HepG2 (cell line): Measurements from ENCODE around the gene RCOR1. TPM values are rescaled to one million over a fixed set of nuclear protein-coding genes. Genes with fewer than 3 reads are reported as not detected.

Experiments used
- AGO2 ChIP-seq: fragments of 200-400 bp; formaldehyde crosslinking; optimal IDR thresholded peaks from 2 replicates; pipeline ENCODE3; 2017; ENCODE audit warnings: mild to moderate bottlenecking, low read depth, low read length, moderate library complexity
- DMAP1 ChIP-seq: IDR thresholded peaks from 2 replicates; pipeline ENCODE4 v1.6.1; 2016
- ERF ChIP-seq: IDR thresholded peaks from 2 replicates; pipeline ENCODE4 v1.6.1; 2018; ENCODE audit warnings: missing biosample characterization, missing genetic modification reagents
- GLI4 ChIP-seq: sonication (generic); formaldehyde crosslinking; IDR thresholded peaks from 2 replicates; pipeline ENCODE4 v1.5.1; 2020; ENCODE audit warnings: missing genetic modification reagents, mild to moderate bottlenecking, moderate library complexity, borderline replicate concordance
- GTF3A ChIP-seq: sonication (generic); formaldehyde crosslinking; conservative IDR thresholded peaks from 2 replicates; pipeline ENCODE4 v1.4.0; 2020; ENCODE audit warnings: mild to moderate bottlenecking, missing genetic modification reagents
- HDAC1 ChIP-seq: sonication (generic); formaldehyde crosslinking; IDR thresholded peaks from 2 replicates; pipeline ENCODE4 v1.5.1; 2020; ENCODE audit warnings: mild to moderate bottlenecking, missing genetic modification reagents
- HOXA3 ChIP-seq: sonication (generic); formaldehyde crosslinking; IDR thresholded peaks from 2 replicates; pipeline ENCODE4 v1.5.0; 2020; ENCODE audit warnings: missing genetic modification reagents
- JUNB ChIP-seq: sonication (generic); formaldehyde crosslinking; IDR thresholded peaks from 2 replicates; pipeline ENCODE4 v1.8.0; 2022; ENCODE audit warnings: missing genetic modification reagents, mild to moderate bottlenecking, borderline replicate concordance
- MAZ ChIP-seq, 2 experiments: sonication (generic) in 1 of 2; formaldehyde crosslinking in 1 of 2; IDR thresholded peaks; 2 replicates each; pipeline versions ENCODE4 v1.5.0 to v1.6.1; 2012 to 2020; ENCODE audit warnings: low read depth in 2 of 2, mild to moderate bottlenecking in 2 of 2, borderline replicate concordance in 1 of 2, improper control_type of control experiment in 1 of 2, low read length in 1 of 2, missing genetic modification reagents in 1 of 2, moderate library complexity in 1 of 2
- NCOA2 ChIP-seq: sonication (generic); formaldehyde crosslinking; IDR thresholded peaks from 2 replicates; pipeline ENCODE4 v1.8.0; 2022; ENCODE audit warnings: inconsistent platforms
- NR2F1 ChIP-seq, 2 experiments: fragments of 450-650 bp in 1 of 2; formaldehyde crosslinking in 1 of 2; IDR thresholded peaks; 2 replicates each; pipeline versions ENCODE4 v1.5.0 to v1.6.1; 2016 to 2020; ENCODE audit warnings: mild to moderate bottlenecking in 1 of 2, missing compliant biosample characterization in 1 of 2, missing genetic modification reagents in 1 of 2, moderate library complexity in 1 of 2
- RBFOX2 ChIP-seq: fragments of 200-400 bp; formaldehyde crosslinking; IDR thresholded peaks from 2 replicates; pipeline ENCODE4 v1.6.1; 2017; ENCODE audit warnings: low read depth, mild to moderate bottlenecking, low read length
- REPIN1 ChIP-seq: sonication (generic); formaldehyde crosslinking; IDR thresholded peaks from 2 replicates; pipeline ENCODE4 v1.8.0; 2022; ENCODE audit warnings: missing genetic modification reagents, low read depth, mild to moderate bottlenecking, borderline replicate concordance
- TARDBP ChIP-seq: sonication (generic); formaldehyde crosslinking; IDR thresholded peaks from 2 replicates; pipeline ENCODE4 v1.8.0; 2022; ENCODE audit warnings: mild to moderate bottlenecking, missing genetic modification reagents
- ZBTB38 ChIP-seq: sonication (generic); formaldehyde crosslinking; IDR thresholded peaks from 2 replicates; pipeline ENCODE4 v1.5.1; 2020; ENCODE audit warnings: mild to moderate bottlenecking, missing genetic modification reagents
- ZFP90 ChIP-seq: sonication (generic); formaldehyde crosslinking; IDR thresholded peaks from 2 replicates; pipeline ENCODE4 v1.8.0; 2022; ENCODE audit warnings: missing genetic modification reagents, mild to moderate bottlenecking, inconsistent platforms, borderline replicate concordance
- ZNF331 ChIP-seq: sonication (generic); formaldehyde crosslinking; IDR thresholded peaks from 2 replicates; pipeline ENCODE4 v1.4.0; 2020; ENCODE audit warnings: missing genetic modification reagents
- ZNF816 ChIP-seq: sonication (generic); formaldehyde crosslinking; IDR thresholded peaks from 2 replicates; pipeline ENCODE4 v1.8.0; 2022; ENCODE audit warnings: missing genetic modification reagents, mild to moderate bottlenecking, borderline replicate concordance
- polyA plus RNA-seq, 8 experiments: library from polyadenylated mRNA; depleted of rRNA in 3 of 8; stranded (reverse) in 7 of 8; unstranded in 1 of 8; fragments of >200 nt; fragmentation: Illumina TruSeq in 4 of 8; extraction: Trizol in 4 of 8; gene quantifications; 2 replicates each; pipeline versions ENCODE4 v1.2.1 to v1.2.3, GENCODE V29; 2011 to 2016; ENCODE audit warnings: low read depth in 4 of 8, missing spikeins in 1 of 8, mixed read lengths in 1 of 8; ENCODE audit not compliant: insufficient read depth in 1 of 8
- total RNA-seq, 5 experiments: library from RNA; depleted of rRNA; stranded (reverse); fragments of >200 nt; fragmentation: Illumina TruSeq; extraction: Trizol; gene quantifications; 2 replicates each; pipeline ENCODE4 v1.2.3, GENCODE V29; 2016; ENCODE audit warnings: low read depth in 1 of 5
- TF ChIP-seq, protein P1 (sequence below): sonication (generic); formaldehyde crosslinking; IDR thresholded peaks from 2 replicates; pipeline ENCODE4 v1.4.0; 2020; ENCODE audit warnings: missing genetic modification reagents, borderline replicate concordance
- TF ChIP-seq, protein P2 (sequence below): sonication (generic); formaldehyde crosslinking; IDR thresholded peaks from 2 replicates; pipeline ENCODE4 v1.5.0; 2020; ENCODE audit warnings: missing genetic modification reagents, mild to moderate bottlenecking, borderline replicate concordance
- TF ChIP-seq, protein P3 (sequence below): sonication (generic); formaldehyde crosslinking; IDR thresholded peaks from 2 replicates; pipeline ENCODE4 v1.8.1; 2023; ENCODE audit warnings: mild to moderate bottlenecking, moderate library complexity, missing genetic modification reagents

Gene RCOR1
- total and polyA plus RNA-seq, 2 of the 13 experiments (the other 11 are each of a cell fraction or from before 2014, with no cell fraction given), result 10.2 to 11.1 TPM

DNA sequence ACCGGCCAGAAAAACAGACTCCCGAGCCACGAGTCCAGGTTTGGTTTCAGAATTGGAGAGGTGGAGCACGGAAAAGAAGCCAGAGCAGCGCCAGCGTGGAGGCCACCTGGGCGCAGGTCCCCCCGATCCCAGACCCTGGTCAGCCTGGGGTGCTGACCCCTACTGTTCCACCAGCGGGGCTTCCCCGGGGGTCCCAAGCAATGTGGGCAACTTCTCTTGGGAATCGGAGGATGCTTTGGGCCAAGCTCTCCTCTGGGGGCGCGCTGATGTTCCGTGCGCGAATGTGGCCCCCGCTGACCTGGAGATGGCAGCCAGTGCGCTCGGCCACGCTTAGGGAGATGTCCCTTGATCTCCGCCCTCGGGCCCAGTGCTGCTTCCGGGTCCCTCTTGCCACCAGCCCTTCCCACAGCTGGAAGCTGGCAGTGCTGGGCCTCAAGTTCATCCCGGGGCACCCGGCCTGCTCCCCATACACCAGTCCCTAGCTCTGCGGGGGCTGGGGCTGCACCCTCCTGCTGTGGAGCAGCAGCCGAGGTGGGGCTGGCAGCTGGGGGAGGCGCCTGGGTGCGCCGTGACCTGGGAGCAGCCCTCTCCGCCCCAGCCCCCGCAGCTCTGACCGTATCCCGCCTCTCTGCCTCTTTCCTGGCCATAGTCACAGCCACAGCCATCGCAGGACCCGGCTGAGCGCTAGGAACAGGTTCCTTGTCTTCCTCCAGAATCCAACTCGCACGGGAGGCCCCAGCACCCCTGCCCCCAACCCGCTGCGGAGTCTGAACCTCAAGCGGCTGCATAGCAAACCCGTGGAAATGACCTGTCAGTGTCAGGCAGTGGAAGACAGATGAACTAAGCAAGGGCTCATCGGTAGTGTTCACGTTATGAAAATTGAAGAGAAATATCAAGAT is 91.2 kb downstream of the RCOR1 start (continued):
- TF ChIP-seq, protein P1, sequence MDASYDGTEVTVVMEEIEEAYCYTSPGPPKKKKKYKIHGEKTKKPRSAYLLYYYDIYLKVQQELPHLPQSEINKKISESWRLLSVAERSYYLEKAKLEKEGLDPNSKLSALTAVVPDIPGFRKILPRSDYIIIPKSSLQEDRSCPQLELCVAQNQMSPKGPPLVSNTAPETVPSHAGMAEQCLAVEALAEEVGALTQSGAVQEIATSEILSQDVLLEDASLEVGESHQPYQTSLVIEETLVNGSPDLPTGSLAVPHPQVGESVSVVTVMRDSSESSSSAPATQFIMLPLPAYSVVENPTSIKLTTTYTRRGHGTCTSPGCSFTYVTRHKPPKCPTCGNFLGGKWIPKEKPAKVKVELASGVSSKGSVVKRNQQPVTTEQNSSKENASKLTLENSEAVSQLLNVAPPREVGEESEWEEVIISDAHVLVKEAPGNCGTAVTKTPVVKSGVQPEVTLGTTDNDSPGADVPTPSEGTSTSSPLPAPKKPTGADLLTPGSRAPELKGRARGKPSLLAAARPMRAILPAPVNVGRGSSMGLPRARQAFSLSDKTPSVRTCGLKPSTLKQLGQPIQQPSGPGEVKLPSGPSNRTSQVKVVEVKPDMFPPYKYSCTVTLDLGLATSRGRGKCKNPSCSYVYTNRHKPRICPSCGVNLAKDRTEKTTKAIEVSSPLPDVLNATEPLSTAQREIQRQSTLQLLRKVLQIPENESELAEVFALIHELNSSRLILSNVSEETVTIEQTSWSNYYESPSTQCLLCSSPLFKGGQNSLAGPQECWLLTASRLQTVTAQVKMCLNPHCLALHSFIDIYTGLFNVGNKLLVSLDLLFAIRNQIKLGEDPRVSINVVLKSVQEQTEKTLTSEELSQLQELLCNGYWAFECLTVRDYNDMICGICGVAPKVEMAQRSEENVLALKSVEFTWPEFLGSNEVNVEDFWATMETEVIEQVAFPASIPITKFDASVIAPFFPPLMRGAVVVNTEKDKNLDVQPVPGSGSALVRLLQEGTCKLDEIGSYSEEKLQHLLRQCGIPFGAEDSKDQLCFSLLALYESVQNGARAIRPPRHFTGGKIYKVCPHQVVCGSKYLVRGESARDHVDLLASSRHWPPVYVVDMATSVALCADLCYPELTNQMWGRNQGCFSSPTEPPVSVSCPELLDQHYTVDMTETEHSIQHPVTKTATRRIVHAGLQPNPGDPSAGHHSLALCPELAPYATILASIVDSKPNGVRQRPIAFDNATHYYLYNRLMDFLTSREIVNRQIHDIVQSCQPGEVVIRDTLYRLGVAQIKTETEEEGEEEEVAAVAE (CRISPR knock-in tag), result no peak
- TF ChIP-seq NR2F1 (CRISPR knock-in tag; IDR thresholded peaks at IDR 0.05), result peak; percentile 6 to 17; a peak in 2 of 4 replicates
- 0 out of 2 replicates have a peak, but pooled peaks have one; percentile 75 for TF ChIP-seq GTF3A (CRISPR knock-in tag)
- TF ChIP-seq ZBTB38 (CRISPR knock-in tag), result peak; percentile 87
- peak; percentile 44; the same call in 1 of the 2 replicates for TF ChIP-seq ZNF331 (CRISPR knock-in tag)
- TF ChIP-seq REPIN1 (CRISPR knock-in tag), result peak; percentile 66; the same call in 1 of the 2 replicates
- TF ChIP-seq DMAP1, result peak; percentile 65
- TF ChIP-seq ZNF816 (CRISPR knock-in tag), result 0 out of 2 replicates have a peak, but pooled peaks have one; percentile 71
- 0 out of 2 replicates have a peak, but pooled peaks have one; percentile 31 for TF ChIP-seq GLI4 (CRISPR knock-in tag)
- TF ChIP-seq TARDBP (CRISPR knock-in tag), result 0 out of 2 replicates have a peak, but pooled peaks have one; percentile 24
- TF ChIP-seq, protein P2, sequence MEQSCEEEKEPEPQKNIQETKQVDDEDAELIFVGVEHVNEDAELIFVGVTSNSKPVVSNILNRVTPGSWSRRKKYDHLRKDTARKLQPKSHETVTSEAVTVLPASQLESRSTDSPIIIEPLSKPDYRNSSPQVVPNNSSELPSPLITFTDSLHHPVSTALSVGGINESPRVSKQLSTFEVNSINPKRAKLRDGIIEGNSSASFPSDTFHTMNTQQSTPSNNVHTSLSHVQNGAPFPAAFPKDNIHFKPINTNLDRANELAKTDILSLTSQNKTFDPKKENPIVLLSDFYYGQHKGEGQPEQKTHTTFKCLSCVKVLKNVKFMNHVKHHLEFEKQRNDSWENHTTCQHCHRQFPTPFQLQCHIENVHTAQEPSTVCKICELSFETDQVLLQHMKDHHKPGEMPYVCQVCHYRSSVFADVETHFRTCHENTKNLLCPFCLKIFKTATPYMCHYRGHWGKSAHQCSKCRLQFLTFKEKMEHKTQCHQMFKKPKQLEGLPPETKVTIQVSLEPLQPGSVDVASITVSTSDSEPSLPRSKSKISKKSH (CRISPR knock-in tag), result 0 out of 2 replicates have a peak, but pooled peaks have one; percentile 48
- TF ChIP-seq NCOA2 (CRISPR knock-in tag), result no peak
- peak; percentile 83 for TF ChIP-seq RBFOX2
- no peak for TF ChIP-seq JUNB (CRISPR knock-in tag)
- TF ChIP-seq ERF (CRISPR knock-in tag), result peak; percentile 18; the same call in 1 of the 2 replicates
- TF ChIP-seq HDAC1 (CRISPR knock-in tag), result peak; percentile 87
- TF ChIP-seq, protein P3, sequence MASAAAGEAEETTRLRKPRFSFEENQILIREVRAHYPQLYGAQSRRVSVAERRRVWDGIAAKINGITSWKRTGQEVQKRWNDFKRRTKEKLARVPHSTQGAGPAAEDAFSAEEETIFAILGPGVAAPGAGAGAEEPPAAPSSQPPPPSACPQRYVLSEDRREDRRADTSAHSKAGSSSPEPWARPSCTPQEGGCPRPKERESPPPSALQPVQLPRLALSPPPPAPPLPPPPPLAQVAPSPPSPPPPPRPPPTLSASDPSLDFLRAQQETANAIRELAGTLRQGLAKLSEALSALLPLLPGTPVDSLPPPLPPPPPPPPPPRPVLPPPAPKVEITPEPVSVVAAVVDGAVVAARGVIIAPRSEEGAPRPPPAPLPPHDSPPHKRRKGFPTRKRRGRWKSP (CRISPR knock-in tag), result peak; percentile 73
- peak; percentile 69 for TF ChIP-seq AGO2
- peak; percentile 52; the same call in 1 of the 2 replicates for TF ChIP-seq MAZ (IDR thresholded peaks at IDR 0.05; ENCODE audit: borderline replicate concordance, low read depth, low read length)
- no peak for TF ChIP-seq MAZ (CRISPR knock-in tag; IDR thresholded peaks at IDR 0.05; ENCODE audit: low read depth)
- peak; percentile 81 for TF ChIP-seq HOXA3 (CRISPR knock-in tag)
- no peak for TF ChIP-seq ZFP90 (CRISPR knock-in tag)
